Stomach (tissue), 9 donors: Measurements from ENCODE around the gene JAKMIP1. TPM values are rescaled to one million over a fixed set of nuclear protein-coding genes. Genes with fewer than 3 reads are reported as not detected.

Experiments
- DNase-seq, 2 donors: peaks; one replicate each; pipeline versions ENCODE4 v3.0.0 to v3.0.0-alpha.2; 2013 to 2019
- H3K27ac ChIP-seq, 5 donors: fragments of 200-600 bp in 4 of 5; sonication (generic) in 4 of 5; one replicate each; pipeline ENCODE4 v1.5.1; 2013 to 2019; ENCODE audit warnings: mild to moderate bottlenecking in 1 of 5, moderate library complexity in 1 of 5
- H3K27me3 ChIP-seq, 3 donors: fragments of 200-600 bp; sonication (generic); one replicate each; pipeline ENCODE4 v1.5.1; 2017 to 2019; ENCODE audit warnings: mixed run types in 1 of 3
- H3K36me3 ChIP-seq, 4 donors: fragments of 200-600 bp; sonication (generic); 1 replicate in 3 of 4; 2 replicates in 1 of 4; pipeline ENCODE4 v1.5.1; 2016 to 2019
- H3K4me1 ChIP-seq, 4 donors: fragments of 200-600 bp; sonication (generic); one replicate each; pipeline ENCODE4 v1.5.1; 2016 to 2019
- H3K4me3 ChIP-seq, 4 donors: fragments of 200-600 bp; sonication (generic) in 3 of 4; one replicate each; pipeline ENCODE4 v1.5.1; 2016 to 2019; ENCODE audit warnings: mild to moderate bottlenecking in 1 of 4
- H3K9me3 ChIP-seq, 4 donors: fragments of 200-600 bp; sonication (generic); one replicate each; pipeline ENCODE4 v1.5.1; 2016 to 2019
- EP300 ChIP-seq: sonication (generic); formaldehyde crosslinking; IDR thresholded peaks from one replicate; pipeline ENCODE4 v1.6.1; 2017; ENCODE audit warnings: antibody characterized with exemption
- POLR2A ChIP-seq, 4 donors: fragments of 450-650 bp; IDR thresholded peaks; one replicate each; pipeline ENCODE4 v1.6.1; 2016; ENCODE audit warnings: antibody characterized with exemption in 4 of 4, control low read depth in 2 of 4, mild to moderate bottlenecking in 1 of 4, moderate library complexity in 1 of 4
- POLR2AphosphoS5 ChIP-seq, 3 donors: sonication (generic); formaldehyde crosslinking; IDR thresholded peaks; one replicate each; pipeline ENCODE4 v1.6.1; 2016; ENCODE audit warnings: antibody characterized with exemption in 3 of 3
- WGBS, 5 donors: extraction: QIAGEN DNeasy Blood & Tissue Kit in 3 of 5; methylation state at CpG; one replicate each; pipeline versions ENCODE4 v1.1.5 to v1.1.7; 2013 to 2018; 5-methylcytosine and 5-hydroxymethylcytosine counted together
- intact Hi-C: fragments of 100-400 bp; cut with DNase I; formaldehyde crosslinking; loops from one replicate; pipeline ENCODE4 v1.15.1; 2023; ENCODE audit warnings: low total_unique reads
- polyA plus RNA-seq, 3 donors: library from polyadenylated mRNA; stranded (reverse); fragments of 200-250 nt; gene quantifications; one replicate each; pipeline ENCODE4 v1.2.3, GENCODE V29; 2013
- total RNA-seq, 5 donors: library from RNA; depleted of rRNA; stranded (reverse); fragments of >200 nt; gene quantifications; one replicate each; pipeline versions ENCODE4 v1.1.0 to v1.2.3, GENCODE V29; 2014 to 2016
- TF ChIP-seq, protein P1 (sequence below), 7 experiments: fragments of 450-650 bp in 4 of 7; fragments of 200-600 bp in 3 of 7; sonication (generic) in 3 of 7; IDR thresholded peaks; one replicate each; pipeline ENCODE4 v1.5.1; 2016 to 2019; ENCODE audit warnings: antibody characterized with exemption in 7 of 7, control low read depth in 2 of 7, mild to moderate bottlenecking in 1 of 7
- donor health status: healthy with polysubstance abuse.
- donor health status: Bipolar disorder and iron deficiency.
- donor health status: healthy.

The JAKMIP1 gene
- total and polyA plus RNA-seq, 8 donors, result 0.18 to 10.3 (median 0.54) TPM; not detected in 2

- Histone ChIP-seq H3K27ac (no peak overlapping the region), H3K27me3 (no peaks in the 10 kb centered on the region), H3K4me3 (no peak overlapping the region), H3K36me3 (no peaks in the 10 kb centered on the region), H3K9me3 (no peaks in the 10 kb centered on the region), H3K4me1 (peaks cover 0 to 12% (median 0%) of the 10 kb centered on the region in 4 donors)
- intact Hi-C loops, result no loop called here
- 77 to 89% (median 79%) methylated on average over 7 of the region's 7 CpGs for WGBS, 5 donors
- no peak for DNase-seq
- no peak for TF ChIP-seq EP300
- no peak for TF ChIP-seq POLR2AphosphoS5 (IDR thresholded peaks at IDR 0.05)
- no peak for TF ChIP-seq POLR2A (IDR thresholded peaks at IDR 0.05)
- TF ChIP-seq, protein P1, sequence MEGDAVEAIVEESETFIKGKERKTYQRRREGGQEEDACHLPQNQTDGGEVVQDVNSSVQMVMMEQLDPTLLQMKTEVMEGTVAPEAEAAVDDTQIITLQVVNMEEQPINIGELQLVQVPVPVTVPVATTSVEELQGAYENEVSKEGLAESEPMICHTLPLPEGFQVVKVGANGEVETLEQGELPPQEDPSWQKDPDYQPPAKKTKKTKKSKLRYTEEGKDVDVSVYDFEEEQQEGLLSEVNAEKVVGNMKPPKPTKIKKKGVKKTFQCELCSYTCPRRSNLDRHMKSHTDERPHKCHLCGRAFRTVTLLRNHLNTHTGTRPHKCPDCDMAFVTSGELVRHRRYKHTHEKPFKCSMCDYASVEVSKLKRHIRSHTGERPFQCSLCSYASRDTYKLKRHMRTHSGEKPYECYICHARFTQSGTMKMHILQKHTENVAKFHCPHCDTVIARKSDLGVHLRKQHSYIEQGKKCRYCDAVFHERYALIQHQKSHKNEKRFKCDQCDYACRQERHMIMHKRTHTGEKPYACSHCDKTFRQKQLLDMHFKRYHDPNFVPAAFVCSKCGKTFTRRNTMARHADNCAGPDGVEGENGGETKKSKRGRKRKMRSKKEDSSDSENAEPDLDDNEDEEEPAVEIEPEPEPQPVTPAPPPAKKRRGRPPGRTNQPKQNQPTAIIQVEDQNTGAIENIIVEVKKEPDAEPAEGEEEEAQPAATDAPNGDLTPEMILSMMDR (IDR thresholded peaks at IDR 0.05), result no peak
These were observed 169.7 kb downstream of the JAKMIP1 start for GRCh38 chr4:6030679-6031078.

DNA sequence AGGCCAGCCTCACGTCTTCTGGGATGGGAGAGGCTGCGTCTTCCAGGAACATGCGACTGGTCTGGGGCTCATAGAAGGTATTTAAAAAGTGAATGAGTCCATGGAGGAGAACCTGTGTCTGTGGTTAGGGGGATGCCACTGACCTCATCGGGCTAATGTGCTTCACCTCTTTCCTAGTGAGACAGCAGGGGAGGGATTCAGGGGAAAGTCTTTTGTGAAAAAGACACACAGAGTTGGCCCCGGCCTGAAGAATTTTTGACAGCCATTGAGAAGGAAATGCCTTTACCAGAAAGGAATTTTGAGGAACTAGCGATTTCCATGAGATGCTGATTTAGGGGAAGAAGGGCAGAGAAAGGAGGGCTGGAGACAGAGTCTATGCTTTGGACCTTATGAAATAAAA is 171.1 kb downstream of the JAKMIP1 start:
- no peak for DNase-seq
- WGBS, 5 donors, result 74 to 79% (median 76%) methylated on average over 6 of the region's 6 CpGs
- intact Hi-C loops, result no loop called here

DNA sequence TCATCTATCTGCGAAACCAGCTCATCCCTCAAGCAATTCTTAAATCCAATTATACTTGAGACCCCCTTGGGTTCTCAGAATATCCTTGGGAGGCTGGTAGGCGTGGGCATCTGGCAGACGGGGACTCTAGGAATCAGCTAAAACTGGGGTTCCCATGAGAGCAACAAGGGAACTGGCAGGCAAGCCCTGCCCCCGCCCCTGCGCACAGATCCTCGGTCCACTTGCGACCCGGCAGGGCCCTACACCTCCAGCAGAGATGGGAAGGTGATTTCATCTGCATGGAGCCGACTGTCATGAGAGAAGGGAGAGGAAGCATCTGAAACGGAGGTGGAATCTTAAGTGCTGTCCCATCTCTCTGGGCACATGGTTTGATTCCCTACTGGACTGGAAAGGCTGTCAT is 172.2 kb downstream of the JAKMIP1 start:
- H3K4me3 ChIP-seq, result no peak overlapping the region
- no peak for DNase-seq
- H3K9me3 ChIP-seq, result no peaks in the 10 kb centered on the region
- no peaks in the 10 kb centered on the region for H3K36me3 ChIP-seq
- intact Hi-C loops, result no loop called here
- H3K27ac ChIP-seq, result no peak overlapping the region
- TF ChIP-seq EP300 (no peak), POLR2AphosphoS5 (IDR thresholded peaks at IDR 0.05) (no peak), POLR2A (IDR thresholded peaks at IDR 0.05) (no peak)
- TF ChIP-seq, protein P1 (IDR thresholded peaks at IDR 0.05), result no peak
- H3K27me3 ChIP-seq, result no peaks in the 10 kb centered on the region
- H3K4me1 ChIP-seq, result peaks cover 0 to 11% (median 0%) of the 10 kb centered on the region in 4 donors
- 75 to 84% (median 79%) methylated on average over 9 to 10 of the region's 10 CpGs for WGBS, 5 donors

More for the DNA sequence above, 171.1 kb downstream of the JAKMIP1 start:
- Histone ChIP-seq H3K36me3 (no peaks in the 10 kb centered on the region), H3K4me1 (peaks cover 0 to 12% (median 0%) of the 10 kb centered on the region in 4 donors), H3K27ac (no peak overlapping the region), H3K27me3 (no peaks in the 10 kb centered on the region), H3K4me3 (no peak overlapping the region), H3K9me3 (no peaks in the 10 kb centered on the region)
- TF ChIP-seq POLR2AphosphoS5 (IDR thresholded peaks at IDR 0.05), result no peak
- no peak for TF ChIP-seq EP300
- TF ChIP-seq POLR2A (IDR thresholded peaks at IDR 0.05), result no peak
- TF ChIP-seq, protein P1 (IDR thresholded peaks at IDR 0.05), result no peak

- 57 to 74% (median 65%) methylated on average over 9 of the region's 9 CpGs for WGBS, 5 donors
- TF ChIP-seq, protein P1 (IDR thresholded peaks at IDR 0.05), result no peak
- TF ChIP-seq EP300 (no peak), POLR2A (IDR thresholded peaks at IDR 0.05) (no peak), POLR2AphosphoS5 (IDR thresholded peaks at IDR 0.05) (no peak)
- Histone ChIP-seq H3K4me1 (peaks cover 0 to 3% (median 0%) of the 10 kb centered on the region in 4 donors), H3K36me3 (no peaks in the 10 kb centered on the region), H3K4me3 (no peak overlapping the region), H3K9me3 (no peaks in the 10 kb centered on the region), H3K27ac (no peak overlapping the region), H3K27me3 (peaks cover 0 to 1% (median 0%) of the 10 kb centered on the region in 3 donors)
- DNase-seq, result no peak
- intact Hi-C loops, result no loop called here
These were observed 173.0 kb downstream of the JAKMIP1 start for GRCh38 chr4:6027392-6027791.
